ENCODE results near the gene SLC9A5.

DNA sequence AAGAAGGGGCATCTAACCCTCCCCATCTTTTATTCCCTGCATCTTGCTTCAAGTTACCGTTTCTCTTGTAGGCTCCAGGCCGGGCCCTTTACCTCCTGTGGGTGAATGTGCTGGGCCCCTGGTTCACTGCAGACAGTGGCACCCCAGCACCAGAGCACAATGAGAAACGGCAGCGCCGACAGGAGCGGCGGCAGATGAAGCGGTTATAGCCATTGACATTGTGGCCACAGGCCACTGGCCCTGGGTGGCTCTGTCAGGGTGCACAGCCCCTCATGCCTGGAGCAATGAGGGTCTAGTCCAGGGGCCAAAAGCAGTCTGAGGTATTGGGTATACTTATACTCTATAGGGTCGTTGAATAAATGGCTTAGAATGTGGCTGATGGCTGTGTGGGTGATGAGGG is 19.9 kb upstream of the SLC9A5 start:
- no peak for TF ChIP-seq MYC (IDR thresholded peaks at IDR 0.05; ENCODE audit: low read depth, low read length)
- TF ChIP-seq EZH2 (IDR thresholded peaks at IDR 0.05; ENCODE audit: borderline replicate concordance, low read depth, low read length, severe bottlenecking), result no peak
- no peak for TF ChIP-seq FOS (IDR thresholded peaks at IDR 0.05; ENCODE audit: borderline replicate concordance, insufficient read depth, low read length)
- TF ChIP-seq, protein P1, sequence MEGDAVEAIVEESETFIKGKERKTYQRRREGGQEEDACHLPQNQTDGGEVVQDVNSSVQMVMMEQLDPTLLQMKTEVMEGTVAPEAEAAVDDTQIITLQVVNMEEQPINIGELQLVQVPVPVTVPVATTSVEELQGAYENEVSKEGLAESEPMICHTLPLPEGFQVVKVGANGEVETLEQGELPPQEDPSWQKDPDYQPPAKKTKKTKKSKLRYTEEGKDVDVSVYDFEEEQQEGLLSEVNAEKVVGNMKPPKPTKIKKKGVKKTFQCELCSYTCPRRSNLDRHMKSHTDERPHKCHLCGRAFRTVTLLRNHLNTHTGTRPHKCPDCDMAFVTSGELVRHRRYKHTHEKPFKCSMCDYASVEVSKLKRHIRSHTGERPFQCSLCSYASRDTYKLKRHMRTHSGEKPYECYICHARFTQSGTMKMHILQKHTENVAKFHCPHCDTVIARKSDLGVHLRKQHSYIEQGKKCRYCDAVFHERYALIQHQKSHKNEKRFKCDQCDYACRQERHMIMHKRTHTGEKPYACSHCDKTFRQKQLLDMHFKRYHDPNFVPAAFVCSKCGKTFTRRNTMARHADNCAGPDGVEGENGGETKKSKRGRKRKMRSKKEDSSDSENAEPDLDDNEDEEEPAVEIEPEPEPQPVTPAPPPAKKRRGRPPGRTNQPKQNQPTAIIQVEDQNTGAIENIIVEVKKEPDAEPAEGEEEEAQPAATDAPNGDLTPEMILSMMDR (IDR thresholded peaks at IDR 0.05; ENCODE audit: extremely low read depth in 1 of 2, insufficient read depth in 1 of 2, low read depth in 1 of 2, low read length in 2 of 2), result no peak
- TF ChIP-seq POLR2A (IDR thresholded peaks at IDR 0.05; ENCODE audit: low read depth, low read length), result no peak
- TF ChIP-seq GATA2 (IDR thresholded peaks at IDR 0.05; ENCODE audit: insufficient read depth, insufficient read length, low read depth, low read length), result no peak
- TF ChIP-seq, protein P2, sequence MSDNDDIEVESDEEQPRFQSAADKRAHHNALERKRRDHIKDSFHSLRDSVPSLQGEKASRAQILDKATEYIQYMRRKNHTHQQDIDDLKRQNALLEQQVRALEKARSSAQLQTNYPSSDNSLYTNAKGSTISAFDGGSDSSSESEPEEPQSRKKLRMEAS (IDR thresholded peaks at IDR 0.05; ENCODE audit: insufficient read depth, insufficient read length), result no peak
- TF ChIP-seq POLR2AphosphoS5 (IDR thresholded peaks at IDR 0.05; ENCODE audit: insufficient read depth, low read depth, low read length), result no peak
- no peak for TF ChIP-seq JUN (IDR thresholded peaks at IDR 0.05; ENCODE audit: borderline replicate concordance, insufficient read depth, insufficient read length, low read depth)

All from endothelial cell of umbilical vein (primary cell).